GM13976 (cell line): Measurements from ENCODE around the gene CHRNA4.

Experiments used
- DNase-seq: peaks from one replicate; pipeline ENCODE4 v3.0.0; 2012; ENCODE audit warnings: low spot score
- CTCF ChIP-seq: IDR thresholded peaks from 2 replicates; pipeline ENCODE4 v1.5.1; 2012; ENCODE audit warnings: borderline replicate concordance, mild to moderate bottlenecking; ENCODE audit not compliant: insufficient read depth; ENCODE audit errors: extremely low read depth, missing control alignments, control extremely low read depth
- in situ Hi-C: fragments of 300-500 bp; cut with MboI; formaldehyde crosslinking; loops from one replicate; pipeline ENCODE4 v1.12.0; 2022; ENCODE audit warnings: low sequenced_read_pairs, mixed read lengths, inconsistent platforms; ENCODE audit not compliant: unreplicated experiment

CHRNA4 gene

GRCh38 chr20:63406617-63407245, 45.6 kb upstream of the CHRNA4 start:
- TF ChIP-seq CTCF = no peak
- in situ Hi-C loops = no loop called here
- DNase-seq = no peak

GRCh38 chr20:63406011-63406410, 44.9 kb upstream of the CHRNA4 start:
- no peak for TF ChIP-seq CTCF
- DNase-seq = no peak
- in situ Hi-C loops = no loop called here

GRCh38 chr20:63405102-63405730, 44.1 kb upstream of the CHRNA4 start:
- no peak for TF ChIP-seq CTCF
- in situ Hi-C loops = no loop called here
- DNase-seq = no peak

DNA sequence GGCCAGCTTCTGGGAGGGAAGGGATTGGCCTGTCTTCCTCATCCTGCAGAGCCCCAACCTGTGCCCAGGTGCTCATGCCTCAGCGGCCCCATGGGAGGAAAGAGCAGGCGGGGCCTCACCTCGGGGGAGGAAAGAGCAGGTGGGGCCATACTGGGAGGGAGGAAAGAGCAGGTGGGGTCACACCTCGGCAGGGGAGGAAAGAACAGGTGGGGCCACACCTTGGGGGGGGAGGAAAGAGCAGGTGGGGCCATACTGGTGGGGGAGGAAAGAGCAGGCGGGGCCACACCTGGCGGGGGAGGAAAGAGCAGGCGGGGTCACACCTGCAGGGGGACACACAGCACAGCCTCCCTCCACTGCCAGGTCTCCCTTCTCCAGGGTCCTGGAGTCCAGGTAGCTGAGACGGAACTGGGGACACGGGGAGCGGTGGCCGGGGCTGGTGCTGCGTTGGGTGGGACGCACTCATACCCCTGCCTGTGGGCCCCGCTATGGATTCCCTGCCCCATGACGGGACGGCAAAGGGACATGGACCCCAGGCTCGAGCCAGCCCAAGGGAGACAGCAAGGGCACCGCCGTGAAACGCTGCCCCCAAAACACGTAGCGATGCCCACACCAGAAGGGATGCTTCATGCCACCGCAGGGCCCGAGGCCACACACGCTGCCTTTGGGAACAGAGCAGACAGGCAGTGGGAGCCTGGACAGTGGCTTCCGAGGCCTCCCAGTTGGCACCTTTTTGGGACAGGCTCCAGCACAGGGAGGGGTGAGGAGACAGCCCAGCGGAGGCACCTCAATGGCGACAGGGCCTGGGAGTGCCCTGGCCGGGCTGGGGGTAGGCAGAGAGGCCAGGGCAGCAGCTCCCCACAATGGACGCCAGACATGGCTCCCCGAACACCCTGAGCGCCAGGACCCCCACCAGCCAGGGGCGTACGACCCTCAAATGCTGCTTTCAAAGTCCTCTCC, 43.3 kb upstream of the CHRNA4 start:
- in situ Hi-C loops = no loop called here
- no peak for TF ChIP-seq CTCF
- DNase-seq = no peak

GRCh38 chr20:63403403-63404105, 42.4 kb upstream of the CHRNA4 start:
- in situ Hi-C loops = no loop called here
- TF ChIP-seq CTCF = no peak
- no peak for DNase-seq

GRCh38 chr20:63402860-63403220, 41.7 kb upstream of the CHRNA4 start:
- in situ Hi-C loops = no loop called here
- DNase-seq = no peak
- TF ChIP-seq CTCF = no peak
